ENCODE results near the gene MLPH.
A peak's percentile ranks its signal among the peaks of the same experiment; 100 is the strongest.

Gene MLPH

GRCh38 chr2:237510502-237511217, 23.6 kb downstream of the MLPH start:
- Histone ChIP-seq H3K14ac (ENCODE audit: low read length) (no peak overlapping the region), H3K36me3 (ENCODE audit: control insufficient read depth in 1 of 2, insufficient read depth in 2 of 2, low read length in 2 of 2) (no peaks in the 10 kb centered on the region), H2BK5ac (ENCODE audit: low read depth, low read length, poor library complexity) (no peak overlapping the region), H4K8ac (ENCODE audit: low read depth, low read length) (no peak overlapping the region), H3K4ac (ENCODE audit: low read depth, low read length) (no peak overlapping the region), H2AK5ac (ENCODE audit: low read length) (no peak overlapping the region), H2BK120ac (ENCODE audit: insufficient read depth, low read length, poor library complexity) (no peak overlapping the region), H3K9me3 (ENCODE audit: insufficient read depth, low read depth, low read length) (peaks cover 2% of the 10 kb centered on the region), H3K27me3 (ENCODE audit: insufficient read depth, low read length) (no peaks in the 10 kb centered on the region), H3K23ac (ENCODE audit: low read length) (no peak overlapping the region), H2AFZ (ENCODE audit: insufficient read depth, low read length, poor library complexity) (no peak overlapping the region), H3K9ac (ENCODE audit: low read length) (no peak overlapping the region), H2BK12ac (ENCODE audit: low read length) (no peak overlapping the region), H3K4me1 (ENCODE audit: control insufficient read depth in 1 of 2, insufficient read depth in 2 of 2, low read length in 2 of 2) (no peaks in the 10 kb centered on the region), H3K18ac (ENCODE audit: low read length) (no peak overlapping the region), H3K4me2 (ENCODE audit: low read length) (no peak overlapping the region), H4K12ac (ENCODE audit: low read depth, low read length) (no peak overlapping the region), H3K4me3 (ENCODE audit: low read depth, low read length) (peak overlapping the region; percentile 33), H3K79me1 (ENCODE audit: low read length) (no peaks in the 10 kb centered on the region), H4K91ac (ENCODE audit: low read depth, low read length) (no peak overlapping the region), H3K27ac (ENCODE audit: low read depth, low read length) (no peak overlapping the region), H3K79me2 (ENCODE audit: control insufficient read depth, insufficient read depth, low read length, poor library complexity) (no peaks in the 10 kb centered on the region)
- no peak for DNase-seq
- no CpG with 5 or more reads among the region's 21 CpGs for WGBS (ENCODE audit: extremely low coverage, insufficient coverage, insufficient read length)

GRCh38 chr2:237511433-237511832, 24.4 kb downstream of the MLPH start:
- H3K23ac ChIP-seq (ENCODE audit: low read length): no peak overlapping the region
- H3K9ac ChIP-seq (ENCODE audit: low read length): no peak overlapping the region
- H3K36me3 ChIP-seq (ENCODE audit: control insufficient read depth in 1 of 2, insufficient read depth in 2 of 2, low read length in 2 of 2): no peaks in the 10 kb centered on the region
- no peak overlapping the region for H3K4me2 ChIP-seq (ENCODE audit: low read length)
- H3K4ac ChIP-seq (ENCODE audit: low read depth, low read length): no peak overlapping the region
- H2AK5ac ChIP-seq (ENCODE audit: low read length): no peak overlapping the region
- no peak overlapping the region for H2BK5ac ChIP-seq (ENCODE audit: low read depth, low read length, poor library complexity)
- no peak for DNase-seq
- no peak overlapping the region for H4K12ac ChIP-seq (ENCODE audit: low read depth, low read length)
- H2BK12ac ChIP-seq (ENCODE audit: low read length): no peak overlapping the region
- no peak overlapping the region for H2BK120ac ChIP-seq (ENCODE audit: insufficient read depth, low read length, poor library complexity)
- WGBS (ENCODE audit: extremely low coverage, insufficient coverage, insufficient read length): no CpG with 5 or more reads among the region's 1 CpG
- H3K9me3 ChIP-seq (ENCODE audit: insufficient read depth, low read depth, low read length): no peaks in the 10 kb centered on the region
- H3K18ac ChIP-seq (ENCODE audit: low read length): no peak overlapping the region
- no peak overlapping the region for H3K27ac ChIP-seq (ENCODE audit: low read depth, low read length)
- H4K8ac ChIP-seq (ENCODE audit: low read depth, low read length): no peak overlapping the region
- H3K4me3 ChIP-seq (ENCODE audit: low read depth, low read length): no peak overlapping the region
- no peaks in the 10 kb centered on the region for H3K27me3 ChIP-seq (ENCODE audit: insufficient read depth, low read length)
- no peak overlapping the region for H2AFZ ChIP-seq (ENCODE audit: insufficient read depth, low read length, poor library complexity)
- no peaks in the 10 kb centered on the region for H3K79me2 ChIP-seq (ENCODE audit: control insufficient read depth, insufficient read depth, low read length, poor library complexity)
- no peaks in the 10 kb centered on the region for H3K79me1 ChIP-seq (ENCODE audit: low read length)
- no peaks in the 10 kb centered on the region for H3K4me1 ChIP-seq (ENCODE audit: control insufficient read depth in 1 of 2, insufficient read depth in 2 of 2, low read length in 2 of 2)
- no peak overlapping the region for H3K14ac ChIP-seq (ENCODE audit: low read length)
- no peak overlapping the region for H4K91ac ChIP-seq (ENCODE audit: low read depth, low read length)

DNA sequence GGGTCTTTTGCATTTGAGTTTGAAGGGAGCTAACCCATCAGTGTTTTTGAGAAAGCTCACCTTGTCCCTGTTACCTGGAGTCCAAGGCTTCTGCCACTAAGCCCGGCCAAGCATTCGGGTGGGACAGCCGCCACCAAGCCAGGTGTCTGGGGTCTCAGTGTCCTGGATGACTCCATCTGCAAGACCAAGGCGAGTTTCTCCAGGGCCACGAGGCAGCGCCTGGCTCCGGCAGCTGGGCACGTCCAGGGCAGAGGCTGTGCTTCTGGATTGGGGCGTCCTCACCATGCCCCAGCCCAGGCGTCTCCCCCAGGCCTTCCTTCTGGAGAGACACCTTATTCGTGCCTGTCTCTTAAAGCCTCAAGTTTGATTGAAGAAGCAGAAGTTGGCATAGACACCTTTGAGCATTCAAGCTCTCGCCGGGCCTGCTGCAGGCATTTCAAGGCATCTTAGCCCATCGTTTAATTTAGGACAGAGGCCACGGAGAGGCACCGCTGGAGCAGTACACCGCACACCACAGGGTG, 24.9 kb downstream of the MLPH start:
- Histone ChIP-seq H2BK5ac (ENCODE audit: low read depth, low read length, poor library complexity) (no peak overlapping the region), H2BK12ac (ENCODE audit: low read length) (no peak overlapping the region), H4K12ac (ENCODE audit: low read depth, low read length) (no peak overlapping the region), H4K91ac (ENCODE audit: low read depth, low read length) (no peak overlapping the region), H3K27me3 (ENCODE audit: insufficient read depth, low read length) (no peaks in the 10 kb centered on the region), H3K14ac (ENCODE audit: low read length) (no peak overlapping the region), H3K23ac (ENCODE audit: low read length) (no peak overlapping the region), H3K79me2 (ENCODE audit: control insufficient read depth, insufficient read depth, low read length, poor library complexity) (no peaks in the 10 kb centered on the region), H3K79me1 (ENCODE audit: low read length) (no peaks in the 10 kb centered on the region), H2BK120ac (ENCODE audit: insufficient read depth, low read length, poor library complexity) (no peak overlapping the region), H2AFZ (ENCODE audit: insufficient read depth, low read length, poor library complexity) (no peak overlapping the region), H3K18ac (ENCODE audit: low read length) (no peak overlapping the region), H4K8ac (ENCODE audit: low read depth, low read length) (no peak overlapping the region), H2AK5ac (ENCODE audit: low read length) (peak overlapping the region; percentile 7), H3K4me3 (ENCODE audit: low read depth, low read length) (no peak overlapping the region), H3K36me3 (ENCODE audit: control insufficient read depth in 1 of 2, insufficient read depth in 2 of 2, low read length in 2 of 2) (no peaks in the 10 kb centered on the region), H3K4me2 (ENCODE audit: low read length) (no peak overlapping the region), H3K4me1 (ENCODE audit: control insufficient read depth in 1 of 2, insufficient read depth in 2 of 2, low read length in 2 of 2) (no peaks in the 10 kb centered on the region), H3K9me3 (ENCODE audit: insufficient read depth, low read depth, low read length) (no peaks in the 10 kb centered on the region), H3K4ac (ENCODE audit: low read depth, low read length) (no peak overlapping the region), H3K9ac (ENCODE audit: low read length) (no peak overlapping the region), H3K27ac (ENCODE audit: low read depth, low read length) (no peak overlapping the region)
- no CpG with 5 or more reads among the region's 17 CpGs for WGBS (ENCODE audit: extremely low coverage, insufficient coverage, insufficient read length)
- no peak for DNase-seq

GRCh38 chr2:237512774-237513466, 25.9 kb downstream of the MLPH start:
- H2AFZ ChIP-seq (ENCODE audit: insufficient read depth, low read length, poor library complexity): no peak overlapping the region
- H3K36me3 ChIP-seq (ENCODE audit: control insufficient read depth in 1 of 2, insufficient read depth in 2 of 2, low read length in 2 of 2): no peaks in the 10 kb centered on the region
- no peak overlapping the region for H3K4ac ChIP-seq (ENCODE audit: low read depth, low read length)
- H4K8ac ChIP-seq (ENCODE audit: low read depth, low read length): no peak overlapping the region
- H2BK5ac ChIP-seq (ENCODE audit: low read depth, low read length, poor library complexity): no peak overlapping the region
- no peak overlapping the region for H2AK5ac ChIP-seq (ENCODE audit: low read length)
- no peak overlapping the region for H3K27ac ChIP-seq (ENCODE audit: low read depth, low read length)
- H4K12ac ChIP-seq (ENCODE audit: low read depth, low read length): no peak overlapping the region
- H3K18ac ChIP-seq (ENCODE audit: low read length): no peak overlapping the region
- H4K91ac ChIP-seq (ENCODE audit: low read depth, low read length): no peak overlapping the region
- H3K14ac ChIP-seq (ENCODE audit: low read length): no peak overlapping the region
- no peak overlapping the region for H3K9ac ChIP-seq (ENCODE audit: low read length)
- peak; percentile 75 to 83 for DNase-seq
- H3K79me2 ChIP-seq (ENCODE audit: control insufficient read depth, insufficient read depth, low read length, poor library complexity): no peaks in the 10 kb centered on the region
- no peak overlapping the region for H3K23ac ChIP-seq (ENCODE audit: low read length)
- H3K4me2 ChIP-seq (ENCODE audit: low read length): no peak overlapping the region
- H3K27me3 ChIP-seq (ENCODE audit: insufficient read depth, low read length): no peaks in the 10 kb centered on the region
- H2BK12ac ChIP-seq (ENCODE audit: low read length): peak overlapping the region; percentile 68
- no CpG with 5 or more reads among the region's 14 CpGs for WGBS (ENCODE audit: extremely low coverage, insufficient coverage, insufficient read length)
- H3K4me3 ChIP-seq (ENCODE audit: low read depth, low read length): no peak overlapping the region
- no peak overlapping the region for H2BK120ac ChIP-seq (ENCODE audit: insufficient read depth, low read length, poor library complexity)
- no peaks in the 10 kb centered on the region for H3K79me1 ChIP-seq (ENCODE audit: low read length)
- H3K4me1 ChIP-seq (ENCODE audit: control insufficient read depth in 1 of 2, insufficient read depth in 2 of 2, low read length in 2 of 2): no peaks in the 10 kb centered on the region
- H3K9me3 ChIP-seq (ENCODE audit: insufficient read depth, low read depth, low read length): peaks cover 2% of the 10 kb centered on the region
